DOHH2 (cell line): ENCODE data around the gene AP1M2.

Source experiments
- H3F3A ChIP-seq: fragments of 200-600 bp; sonication (generic), shearing (Covaris generic); 2 replicates; pipeline ENCODE4 v1.6.0; 2016; ENCODE audit warnings: antibody characterized with exemption, mild to moderate bottlenecking; ENCODE audit not compliant: control insufficient read depth, insufficient read depth
- H3K27ac ChIP-seq: fragments of 200-600 bp; sonication (generic); 2 replicates; pipeline ENCODE4 v1.5.1; 2014; ENCODE audit warnings: low read depth, mild to moderate bottlenecking, low read length, moderate library complexity
- H3K27me3 ChIP-seq: fragments of 200-600 bp; sonication (generic); 2 replicates; pipeline ENCODE4 v1.6.1; 2014; ENCODE audit warnings: mild to moderate bottlenecking, low read length, mixed read lengths; ENCODE audit not compliant: control insufficient read depth
- H3K36me3 ChIP-seq: fragments of 200-600 bp; sonication (generic); 2 replicates; pipeline ENCODE4 v1.6.1; 2014; ENCODE audit warnings: mild to moderate bottlenecking, low read length, moderate library complexity, mixed read lengths; ENCODE audit not compliant: control insufficient read depth
- H3K4me1 ChIP-seq: fragments of 200-600 bp; sonication (generic); 2 replicates; pipeline ENCODE4 v1.6.1; 2014; ENCODE audit warnings: mild to moderate bottlenecking, low read length, mixed read lengths; ENCODE audit not compliant: control insufficient read depth
- H3K4me2 ChIP-seq: fragments of 200-600 bp; sonication (generic); 2 replicates; pipeline ENCODE4 v1.6.0; 2014; ENCODE audit warnings: mild to moderate bottlenecking, low read length, moderate library complexity
- H3K4me3 ChIP-seq: fragments of 200-600 bp; sonication (generic); 2 replicates; pipeline ENCODE4 v1.5.1; 2014; ENCODE audit warnings: mild to moderate bottlenecking, low read length, mixed read lengths
- H3K79me2 ChIP-seq: fragments of 200-600 bp; sonication (generic); 2 replicates; pipeline ENCODE4 v1.6.1; 2014; ENCODE audit warnings: mild to moderate bottlenecking, low read length, mixed read lengths; ENCODE audit not compliant: control insufficient read depth
- H3K9me2 ChIP-seq: fragments of 200-600 bp; sonication (generic); replicated peaks from 2 replicates; pipeline ENCODE4 v1.6.1; 2014; ENCODE audit warnings: mild to moderate bottlenecking, low read length, mixed read lengths; ENCODE audit not compliant: control insufficient read depth
- H3K9me3 ChIP-seq: fragments of 200-600 bp; sonication (generic); 2 replicates; pipeline ENCODE4 v1.6.1; 2014; ENCODE audit warnings: antibody characterized with exemption, low read length, mixed read lengths; ENCODE audit not compliant: control insufficient read depth, insufficient read depth
- H4K20me1 ChIP-seq: fragments of 200-600 bp; sonication (generic); 2 replicates; pipeline ENCODE4 v1.6.0; 2014; ENCODE audit warnings: low read depth, mild to moderate bottlenecking, antibody characterized with exemption, low read length, moderate library complexity; ENCODE audit not compliant: control insufficient read depth, insufficient read depth
- CTCF ChIP-seq: fragments of 200-600 bp; sonication (generic); IDR thresholded peaks from one replicate; pipeline ENCODE4 v1.5.1; 2014; ENCODE audit warnings: antibody characterized with exemption, mild to moderate bottlenecking, low read depth, low read length; ENCODE audit not compliant: poor library complexity, severe bottlenecking
- EZH2phosphoT487 ChIP-seq: fragments of 200-600 bp; sonication (generic); IDR thresholded peaks from 2 replicates; pipeline ENCODE4 v1.6.1; 2017; ENCODE audit warnings: borderline replicate concordance, mild to moderate bottlenecking, antibody characterized with exemption, low read length, moderate library complexity, mixed read lengths

Gene AP1M2

GRCh38 chr19:10611907-10612306 is 24.8 kb upstream of the AP1M2 start:
- Histone ChIP-seq H3K79me2 (peaks cover 61% of the 10 kb centered on the region), H3K27ac (no peak overlapping the region), H3K36me3 (peaks cover 3% of the 10 kb centered on the region; the same call in 1 of the 2 replicates), H3K9me2 (no peaks in the 10 kb centered on the region), H4K20me1 (no peaks in the 10 kb centered on the region), H3K4me2 (no peak overlapping the region), H3K27me3 (no peaks in the 10 kb centered on the region), H3F3A (no peaks in the 10 kb centered on the region), H3K4me3 (no peak overlapping the region), H3K9me3 (no peaks in the 10 kb centered on the region), H3K4me1 (peaks cover 12% of the 10 kb centered on the region)
- TF ChIP-seq EZH2phosphoT487, result no peak
- no peak for TF ChIP-seq CTCF

GRCh38 chr19:10604460-10604980 is 17.4 kb upstream of the AP1M2 start:
- Histone ChIP-seq H3K9me3 (no peaks in the 10 kb centered on the region), H3K9me2 (no peaks in the 10 kb centered on the region), H3K36me3 (peaks cover 12% of the 10 kb centered on the region; the same call in 1 of the 2 replicates), H3K79me2 (peaks cover 61% of the 10 kb centered on the region), H3F3A (peaks cover 12% of the 10 kb centered on the region), H3K27ac (peak overlapping the region; percentile 94), H3K4me2 (peak overlapping the region; percentile 89), H3K27me3 (peaks cover 11% of the 10 kb centered on the region), H3K4me3 (peak overlapping the region; percentile 93), H3K4me1 (peaks cover 24% of the 10 kb centered on the region), H4K20me1 (no peaks in the 10 kb centered on the region)
- TF ChIP-seq CTCF (no peak), EZH2phosphoT487 (no peak)

- Histone ChIP-seq H3K4me1 (peaks cover 24% of the 10 kb centered on the region), H3K79me2 (peaks cover 56% of the 10 kb centered on the region), H3K4me2 (peak overlapping the region; percentile 89), H3K4me3 (peak overlapping the region; percentile 93), H3K27me3 (peaks cover 13% of the 10 kb centered on the region), H3F3A (peaks cover 12% of the 10 kb centered on the region), H3K36me3 (peaks cover 12% of the 10 kb centered on the region; the same call in 1 of the 2 replicates), H3K9me3 (no peaks in the 10 kb centered on the region), H4K20me1 (no peaks in the 10 kb centered on the region), H3K9me2 (no peaks in the 10 kb centered on the region), H3K27ac (peak overlapping the region; percentile 94)
- TF ChIP-seq CTCF, result no peak
- no peak for TF ChIP-seq EZH2phosphoT487
Observed at GRCh38 chr19:10603873-10604459, 16.9 kb upstream of the AP1M2 start.
